ENCODE data around the gene WBP4.

WBP4 gene

DNA sequence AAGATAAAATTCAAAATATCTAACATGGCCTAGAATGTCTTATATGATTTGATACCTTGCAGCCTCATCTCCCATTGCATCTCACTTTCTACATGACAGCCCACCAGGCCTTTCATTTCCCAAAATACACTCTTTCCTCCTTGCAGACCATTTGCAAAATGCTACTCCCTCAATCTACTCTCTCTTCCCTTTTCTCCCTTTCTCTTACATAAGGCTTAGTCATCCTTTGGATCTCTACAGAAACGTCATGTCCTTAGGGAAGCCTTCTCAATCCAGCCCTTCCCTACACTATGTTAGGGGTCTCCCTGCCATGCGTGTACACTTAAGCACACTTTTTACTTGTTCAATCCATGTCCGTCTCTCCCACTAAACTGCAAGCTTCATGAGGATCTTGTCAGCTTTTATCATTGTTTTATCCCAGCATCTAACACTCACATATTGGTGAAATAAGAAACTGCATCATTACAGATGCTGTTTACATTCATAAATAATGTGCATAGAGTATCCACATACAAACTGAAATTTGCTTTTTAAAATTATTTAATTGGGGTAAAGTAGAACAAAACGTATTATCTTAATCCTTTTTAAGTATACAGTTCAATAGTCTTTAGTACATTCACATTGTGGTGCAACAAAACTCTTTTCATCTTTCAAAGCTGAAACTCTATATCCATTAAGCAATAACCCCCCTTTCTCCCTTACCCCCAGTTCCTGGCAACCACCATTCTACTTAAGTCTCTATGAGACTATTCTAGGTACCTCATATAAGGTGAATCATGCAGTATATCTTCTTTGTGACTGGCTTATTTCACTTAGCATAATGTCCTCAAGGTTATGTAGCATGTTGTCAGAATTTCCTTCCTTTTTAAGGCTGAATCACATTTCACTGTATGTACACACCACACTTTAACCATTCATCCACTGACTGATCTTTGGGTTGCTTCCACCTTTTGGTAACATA, 11.5 kb upstream of the WBP4 start:
- DNase-seq, result no peak

DNA sequence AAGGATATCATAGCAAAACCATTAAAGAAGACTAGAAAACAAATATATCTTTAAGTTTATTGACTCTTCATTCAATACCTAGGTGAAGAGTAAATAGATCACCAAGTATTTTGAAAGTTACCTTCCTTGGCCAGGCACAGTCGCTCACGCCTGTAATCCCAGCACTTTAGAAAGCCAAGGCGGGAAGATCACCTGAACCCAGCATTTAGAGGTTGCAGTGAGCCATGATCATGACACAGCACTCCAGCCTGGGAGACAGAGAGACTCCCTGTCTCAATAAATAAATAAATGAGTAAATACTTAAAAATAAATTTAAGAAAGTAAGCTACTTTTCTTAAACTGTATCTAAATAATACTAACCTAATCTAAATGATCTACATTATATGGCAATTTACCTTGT, 8.9 kb upstream of the WBP4 start:
- no peak for DNase-seq

DNA sequence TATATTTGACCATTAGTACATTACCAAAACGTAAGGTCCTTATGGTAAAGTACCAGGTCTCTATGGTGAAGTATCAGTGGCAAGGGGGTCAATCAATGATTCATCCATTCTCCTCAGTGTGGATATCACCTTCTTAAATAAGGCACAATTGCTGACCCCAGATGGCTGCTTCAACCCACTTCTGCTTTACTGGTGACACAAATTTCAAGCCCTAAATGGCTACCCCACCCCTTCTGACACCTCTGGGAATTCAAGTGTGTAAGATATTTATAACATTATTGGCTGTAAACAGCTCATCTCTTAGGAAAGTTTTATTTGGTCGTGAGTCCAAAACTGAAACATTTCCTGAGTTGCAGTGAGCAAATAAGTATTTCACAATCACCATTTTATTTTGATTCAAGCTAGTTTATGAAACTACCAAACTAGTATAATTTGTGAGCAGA, 7.9 kb upstream of the WBP4 start:
- DNase-seq, result no peak

DNA sequence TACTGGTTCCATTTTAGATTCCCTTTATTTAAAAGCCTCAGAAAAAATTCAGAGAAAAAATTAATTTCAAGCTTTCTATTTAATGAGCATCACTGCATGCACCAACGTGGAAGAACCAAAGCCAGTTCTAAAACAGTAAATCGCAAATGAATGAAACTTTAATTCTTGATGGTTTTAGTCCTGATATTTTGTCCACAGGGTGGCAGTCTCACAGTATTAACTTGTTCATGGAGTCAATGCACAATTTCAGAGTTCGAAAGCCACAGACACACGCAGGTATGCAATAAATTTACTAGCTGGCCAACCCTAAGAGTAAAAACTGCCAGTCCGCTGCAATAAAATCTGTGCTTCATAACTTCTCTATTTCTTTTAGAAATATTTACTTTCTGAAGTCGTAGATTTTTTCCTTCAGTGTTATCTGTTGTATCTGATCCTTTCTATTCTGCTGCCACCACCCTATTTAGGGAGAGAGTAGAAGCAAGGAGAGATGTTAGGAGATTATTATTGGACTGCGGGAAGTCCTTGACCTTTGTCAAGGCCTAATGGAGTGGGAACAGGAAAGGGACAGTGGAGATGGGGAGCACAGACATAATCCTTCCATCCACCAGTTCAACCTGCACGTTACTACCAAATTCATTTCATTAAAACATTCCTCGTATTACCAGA, 7.0 kb upstream of the WBP4 start:
- peak in 1 of 2 experiments; percentile 50 for DNase-seq

DNA sequence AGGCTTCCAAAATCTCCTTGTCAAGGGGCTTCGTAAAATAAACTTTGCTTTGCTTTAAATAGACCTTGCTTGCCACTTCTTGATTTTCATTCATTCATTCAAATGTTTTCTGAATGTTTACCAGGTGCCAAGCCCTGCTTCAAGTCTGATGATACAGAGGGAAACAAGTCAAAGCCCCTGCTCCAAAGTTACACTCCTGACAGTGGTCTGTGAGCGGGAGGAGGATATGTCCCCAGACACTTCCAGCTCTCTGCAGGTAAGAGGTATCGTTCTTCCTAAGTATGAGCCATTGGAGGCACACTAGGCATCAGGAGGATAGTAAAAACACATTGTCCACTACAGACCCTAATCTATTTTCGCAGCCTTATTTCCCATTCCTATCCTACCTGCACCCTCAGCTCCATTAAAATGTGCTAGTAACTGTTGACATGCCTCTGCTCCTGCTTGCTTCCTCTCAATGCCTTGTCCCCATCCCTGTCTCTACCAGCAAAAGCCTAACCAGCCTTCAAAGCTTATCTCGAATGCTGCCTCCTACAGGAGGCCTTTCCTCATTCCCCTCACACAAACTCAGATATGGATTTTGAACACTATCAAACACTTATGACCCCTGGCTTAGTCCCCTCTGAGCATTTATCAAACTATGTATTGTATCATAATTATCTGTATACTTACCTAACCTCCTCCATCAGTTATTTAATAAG, 6.2 kb upstream of the WBP4 start:
- DNase-seq, result peak in 1 of 2 experiments; percentile 5

DNA sequence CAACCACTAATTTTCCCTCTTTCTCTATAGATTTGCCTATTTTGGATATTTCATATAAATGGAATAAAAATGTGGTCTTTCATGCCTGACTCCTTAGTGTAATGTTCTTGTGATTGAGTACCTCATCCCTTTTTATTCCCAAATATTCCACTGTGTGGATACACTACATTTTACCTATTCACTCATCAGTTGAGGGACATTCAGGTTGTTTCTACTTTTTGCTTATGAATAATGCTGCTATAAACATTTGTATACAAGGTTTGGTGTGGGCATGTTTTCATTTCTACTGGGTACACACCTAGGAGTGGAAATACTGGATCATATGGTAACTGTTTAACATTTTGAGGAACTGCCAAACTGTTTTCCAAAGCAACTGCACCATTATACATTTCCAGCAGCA, 5.1 kb upstream of the WBP4 start:
- no peak for DNase-seq

DNA sequence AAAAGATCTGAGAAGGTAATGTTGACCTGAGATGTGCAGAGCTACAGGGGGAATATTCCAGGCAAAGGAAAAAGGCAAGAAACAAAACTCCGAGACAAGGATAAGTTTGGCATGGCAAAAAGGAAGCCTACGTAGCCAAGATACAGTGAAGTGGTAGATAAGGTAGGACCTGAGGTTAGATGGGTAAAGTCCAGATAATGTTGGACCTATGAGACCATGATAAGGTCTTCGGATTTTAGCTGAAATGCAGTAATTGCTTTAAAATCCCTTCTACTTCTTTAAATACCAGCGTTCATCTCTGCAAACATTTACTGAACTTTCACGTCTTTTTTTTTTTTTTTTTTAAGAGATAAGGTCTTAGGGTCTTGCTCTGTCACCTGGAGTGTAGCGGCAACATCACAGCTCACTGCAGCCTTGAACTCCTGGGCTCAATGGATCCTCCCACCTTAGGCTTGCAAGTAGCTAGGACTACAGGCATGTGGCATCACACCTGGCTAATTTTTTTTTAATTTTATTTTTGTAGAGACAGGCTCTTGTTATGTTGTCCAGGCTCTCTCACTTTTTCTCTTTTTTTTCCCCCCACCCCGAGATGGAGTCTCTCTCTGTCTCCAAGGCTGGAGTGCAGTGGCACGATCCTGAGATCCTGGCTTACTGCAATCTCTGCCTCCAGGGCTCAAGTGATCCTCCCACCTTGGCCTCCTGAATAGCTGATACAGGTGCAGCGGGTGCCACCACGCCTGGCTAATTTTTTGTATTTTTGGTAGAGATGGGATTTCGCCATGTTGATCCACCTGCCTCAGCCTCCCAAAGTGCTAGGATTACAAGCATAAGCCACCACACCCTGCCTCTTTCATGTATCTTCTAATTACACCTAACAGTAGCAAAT, 4.2 kb upstream of the WBP4 start:
- no peak for DNase-seq

DNA sequence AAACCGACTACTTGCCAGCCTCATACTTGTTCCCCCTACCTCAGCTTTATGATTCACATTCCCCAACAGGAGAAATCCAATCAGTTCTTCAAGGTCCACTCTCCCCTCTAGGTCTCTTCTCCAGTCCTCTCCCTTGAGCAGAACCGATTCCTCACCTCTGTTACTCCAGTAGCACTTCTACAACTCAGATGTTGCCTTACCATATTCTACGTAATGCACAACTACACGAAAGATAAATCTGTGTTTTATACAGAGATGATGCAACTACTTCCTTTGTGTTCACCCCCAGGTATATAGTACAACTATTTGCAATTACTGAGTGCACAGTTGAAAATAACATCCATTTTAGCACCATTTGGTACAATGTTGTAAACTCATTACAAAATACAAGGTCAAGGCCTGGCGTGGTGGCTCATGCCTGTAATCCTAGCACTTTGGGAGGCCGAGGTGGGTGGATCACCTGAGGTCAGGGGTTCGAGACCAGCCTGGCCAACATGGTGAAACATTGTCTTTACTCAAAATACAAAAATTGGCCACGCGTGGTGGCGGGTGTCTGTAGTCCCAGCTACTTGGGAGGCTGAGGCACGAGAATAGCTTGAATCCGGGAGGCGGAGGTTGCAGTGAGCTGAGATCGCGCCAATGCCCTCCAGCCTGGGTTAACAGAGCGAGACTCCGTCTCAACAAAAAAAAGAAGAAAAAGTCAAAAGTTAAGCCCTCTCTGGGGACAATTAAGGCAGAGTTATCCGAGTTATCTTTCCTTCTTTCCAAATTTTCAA, 2.8 kb upstream of the WBP4 start:
- no peak for DNase-seq

DNA sequence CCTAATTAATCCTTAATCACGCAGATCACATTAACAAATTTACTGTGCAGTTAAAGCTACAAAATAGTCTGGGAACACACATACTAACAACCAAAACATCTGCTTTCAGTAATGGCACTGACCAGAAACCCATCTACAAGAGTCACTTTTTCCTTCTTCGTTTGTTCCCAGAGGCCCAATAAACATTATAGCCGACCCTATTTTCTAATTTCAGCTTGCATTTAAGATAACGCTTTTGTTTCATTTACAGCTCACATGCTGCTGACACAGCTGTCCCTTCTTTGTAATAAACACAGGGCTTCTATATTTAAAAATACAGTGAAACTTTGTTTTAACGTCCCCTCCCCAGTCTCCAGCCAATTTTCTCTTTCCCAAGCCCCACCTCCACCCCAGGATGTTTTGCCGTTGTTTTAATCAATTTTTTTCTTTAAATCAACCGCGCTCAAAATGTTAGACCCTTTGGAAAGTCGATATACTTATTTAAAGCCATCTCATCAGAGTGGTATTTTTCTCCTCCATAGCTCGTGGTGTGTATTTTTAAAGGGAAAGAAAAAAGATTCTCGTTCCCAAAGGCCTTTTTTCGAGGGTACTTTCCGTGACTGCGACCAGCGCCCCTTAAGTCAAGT, 1.7 kb upstream of the WBP4 start:
- no peak for DNase-seq

DNA sequence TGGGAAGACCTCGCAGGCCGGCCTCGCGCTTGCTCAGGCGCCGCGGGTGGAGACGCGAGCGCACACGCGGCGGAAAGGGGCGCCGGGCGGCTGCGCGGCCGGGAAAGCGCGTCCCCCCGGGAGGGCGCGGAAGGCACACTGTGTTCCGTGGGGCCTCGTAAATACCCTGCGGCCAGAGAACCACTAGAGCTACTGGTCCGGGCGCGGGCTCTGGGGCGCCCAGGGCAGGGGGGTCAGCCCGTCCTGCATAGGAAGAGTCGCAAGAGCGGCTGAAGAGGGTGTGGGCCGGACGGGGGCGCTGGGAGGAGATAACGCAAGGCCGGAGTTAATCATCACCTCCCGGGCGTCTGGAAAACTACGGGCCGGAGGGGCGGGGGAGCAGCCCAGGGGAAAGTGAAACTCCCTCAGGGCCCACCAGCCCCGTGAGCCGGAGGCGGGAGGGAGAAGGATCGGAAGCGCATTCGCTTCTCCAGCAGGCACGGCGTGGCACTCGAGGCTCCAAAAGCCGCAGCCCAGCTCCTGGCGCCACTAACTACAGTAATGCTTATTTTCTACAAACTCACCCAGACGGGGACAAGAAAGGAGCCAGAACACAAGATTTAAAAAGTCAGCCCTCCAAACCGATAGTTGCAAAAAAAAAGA, 1.1 kb upstream of the WBP4 start:
- peak; percentile 81 to 89 for DNase-seq

DNA sequence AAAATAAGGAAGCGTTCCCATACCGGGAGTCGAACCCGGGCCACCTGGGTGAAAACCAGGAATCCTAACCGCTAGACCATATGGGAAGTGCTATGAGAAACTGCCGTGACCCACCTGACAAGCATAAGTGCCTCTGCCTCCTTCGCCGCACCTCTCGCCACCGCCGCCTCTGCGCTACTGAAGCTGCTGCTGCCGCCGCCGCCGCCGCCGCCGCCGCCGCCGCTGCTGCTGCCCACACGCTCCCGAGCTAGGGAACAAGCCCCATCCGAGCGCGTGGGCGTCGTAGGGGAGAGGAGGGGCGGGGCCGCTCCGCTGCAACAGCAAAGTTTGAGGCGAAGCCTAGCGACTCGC, 610 bp upstream of the WBP4 start:
- DNase-seq, result peak; percentile 70 to 82

DNA sequence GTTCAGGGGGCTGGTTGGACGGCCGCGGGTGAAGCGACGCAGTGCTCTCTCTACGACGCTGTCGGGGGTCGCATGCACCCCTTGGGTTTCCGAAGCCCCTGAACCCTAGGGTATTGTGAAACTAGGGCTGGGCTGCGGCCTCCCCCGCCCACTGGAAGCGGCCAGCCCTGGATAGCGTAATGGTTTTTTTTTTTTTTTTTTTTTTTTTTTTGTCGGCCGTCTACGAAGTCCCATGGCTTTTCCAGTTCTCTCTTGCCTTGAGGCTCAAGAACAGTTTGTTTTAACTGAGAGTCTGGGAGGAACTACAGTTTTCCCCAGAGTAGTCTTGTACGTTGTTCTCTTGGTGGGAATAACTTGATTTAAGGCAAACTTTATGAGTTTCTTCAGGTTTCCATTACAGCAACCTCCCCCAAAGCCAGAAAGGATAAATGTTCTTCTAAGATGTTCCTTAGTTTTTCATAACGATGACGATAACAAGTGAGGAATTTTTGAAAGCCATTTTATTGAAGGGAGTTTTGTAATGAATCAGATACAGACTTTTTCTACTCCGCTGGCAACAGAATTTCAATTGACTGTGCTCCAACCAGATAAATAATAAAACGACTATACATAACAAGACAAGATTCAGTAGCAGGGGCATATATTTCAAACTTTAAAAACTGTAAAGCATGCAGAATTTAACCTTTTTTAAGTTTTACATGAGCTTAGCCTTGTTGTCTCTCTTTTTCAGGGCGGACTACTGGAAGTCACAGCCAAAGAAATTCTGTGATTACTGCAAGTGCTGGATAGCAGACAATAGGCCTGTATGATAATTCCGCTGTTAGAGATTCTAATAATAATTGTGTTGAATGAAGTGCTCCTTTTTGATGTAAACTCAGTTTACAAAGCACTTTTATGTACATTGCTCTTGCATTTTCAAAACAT, 867 bp downstream of the WBP4 start:
- peak in 1 of 2 experiments; percentile 42 for DNase-seq

DNA sequence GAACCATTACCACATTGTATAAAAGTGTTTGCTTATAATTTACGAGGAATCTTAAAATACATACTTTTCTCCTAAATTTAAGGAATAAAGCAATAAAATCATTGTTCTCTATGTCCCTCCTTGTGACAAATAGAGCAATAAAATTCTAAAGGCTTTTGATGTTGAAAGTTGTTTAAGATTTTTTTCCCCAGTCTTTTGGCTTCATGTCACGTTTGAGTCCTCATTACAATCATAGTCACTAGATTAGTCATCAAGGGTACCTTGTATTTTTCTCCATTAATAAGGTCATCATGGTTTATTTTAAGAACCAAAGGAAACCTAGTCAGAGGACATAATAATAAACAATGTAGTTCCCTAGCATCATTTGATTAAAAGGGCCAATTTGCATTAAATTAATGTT, 3.2 kb downstream of the WBP4 start:
- DNase-seq, result no peak

DNA sequence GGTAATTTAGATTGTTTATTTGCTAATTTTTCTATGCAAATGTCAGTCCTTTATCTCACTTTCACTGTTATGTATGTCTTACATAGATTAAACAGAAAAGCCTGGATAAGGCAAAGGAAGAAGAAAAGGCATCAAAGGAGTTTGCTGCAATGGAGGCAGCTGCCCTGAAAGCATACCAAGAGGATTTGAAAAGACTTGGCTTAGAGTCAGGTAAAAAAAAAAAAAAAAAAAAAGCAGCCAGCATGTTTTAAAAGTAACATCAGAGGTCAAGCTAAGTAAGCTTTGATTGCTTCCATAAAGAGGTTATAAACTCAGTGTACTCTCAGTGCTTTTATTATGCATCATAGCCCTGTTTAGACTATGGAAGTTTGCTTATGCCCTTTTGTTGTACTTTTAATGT, 3.8 kb downstream of the WBP4 start:
- DNase-seq, result no peak

DNA sequence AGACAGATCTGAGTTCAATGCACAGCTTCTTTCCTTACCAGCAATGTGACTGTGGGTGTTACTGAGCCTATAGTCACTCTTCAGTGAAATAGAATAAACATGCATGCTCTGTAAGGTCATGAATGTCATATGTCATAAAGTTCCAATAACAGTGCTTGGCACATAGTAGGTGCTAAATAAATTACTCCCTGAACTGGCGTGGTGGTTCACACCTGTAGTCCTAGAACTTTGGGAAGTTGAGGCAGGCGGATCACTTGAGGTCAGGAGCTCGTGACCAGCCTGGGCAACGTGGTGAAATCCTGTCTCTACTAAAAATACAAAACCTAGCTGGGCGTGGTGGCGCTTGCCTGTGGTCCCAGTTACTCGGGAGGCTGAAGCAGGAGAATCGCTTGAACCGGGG, 13.2 kb downstream of the WBP4 start:
- no peak for DNase-seq

DNA sequence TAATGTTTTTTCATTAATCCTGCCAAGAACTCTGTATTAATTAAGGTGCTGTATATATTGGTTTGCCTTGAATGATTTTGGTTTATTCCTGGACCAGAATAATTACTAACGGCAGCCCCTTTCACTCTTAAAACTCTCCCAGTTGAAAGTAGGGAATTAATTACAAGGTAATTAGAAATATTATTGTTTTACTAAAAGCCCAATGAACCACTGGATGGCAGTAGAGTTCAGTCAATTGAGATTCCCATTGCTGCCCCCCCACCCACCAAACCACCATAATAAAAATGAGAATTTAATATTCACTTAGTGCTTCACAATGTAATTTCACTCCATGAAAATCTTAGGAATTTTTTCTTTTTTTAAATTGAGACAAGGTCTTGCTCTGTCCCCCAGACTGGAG, 13.7 kb downstream of the WBP4 start:
- DNase-seq, result peak in 1 of 2 experiments; percentile 24

DNA sequence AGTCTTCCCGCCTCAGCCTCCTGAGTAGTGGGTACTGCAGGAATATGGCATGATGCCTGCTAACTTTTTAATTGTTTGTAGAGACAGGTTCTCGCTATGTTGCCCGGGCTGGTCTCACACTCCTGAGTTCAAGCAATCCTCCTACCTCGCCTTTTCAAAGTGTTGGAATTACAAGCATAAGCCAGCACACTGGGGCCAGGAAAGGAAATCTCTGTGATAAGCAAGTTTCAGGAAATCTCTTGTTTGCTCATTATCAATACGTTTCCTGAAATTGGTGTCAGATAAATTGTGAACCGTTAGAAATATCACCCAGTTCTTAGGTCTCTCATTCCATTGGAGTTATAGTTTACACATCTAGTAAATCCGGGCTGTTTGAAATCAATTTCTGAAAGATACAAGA, 14.2 kb downstream of the WBP4 start:
- no peak for DNase-seq

DNA sequence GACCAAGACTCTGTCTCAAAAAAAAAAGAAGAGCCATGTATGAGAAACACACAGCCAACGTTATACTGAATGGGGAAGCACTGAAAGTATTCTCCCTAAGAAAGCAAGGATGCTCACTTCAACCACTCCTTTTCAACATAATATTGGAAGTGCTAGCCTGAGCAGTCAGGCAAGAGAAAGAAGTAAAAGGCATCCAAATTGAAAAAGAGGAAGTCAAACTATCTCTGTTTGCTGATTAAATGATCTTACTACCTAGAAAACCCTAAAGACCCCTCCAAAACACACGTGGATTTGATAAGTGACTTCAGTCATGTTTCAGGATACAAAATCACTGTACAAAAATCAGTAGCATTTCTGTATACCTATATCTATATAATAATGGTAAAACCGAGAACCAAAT, 16.2 kb downstream of the WBP4 start:
- DNase-seq, result no peak

DNA sequence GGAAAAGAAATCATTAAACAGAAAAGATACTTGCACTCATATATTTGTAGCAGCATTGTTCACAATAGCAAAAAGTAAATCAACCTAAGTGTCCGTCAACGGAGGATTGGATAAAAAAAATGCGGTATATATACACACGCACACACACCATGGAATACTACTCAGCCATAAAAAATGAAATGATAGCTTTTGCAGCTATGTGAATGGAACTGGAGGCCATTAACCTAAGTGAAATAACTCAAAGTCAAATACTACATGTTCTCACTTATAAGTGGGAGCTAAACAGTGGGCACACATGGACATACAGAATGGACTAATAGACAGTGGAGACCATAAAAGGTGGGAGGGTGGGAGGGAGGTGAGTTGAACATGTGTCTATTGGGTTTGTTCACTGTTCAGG, 18.4 kb downstream of the WBP4 start:
- DNase-seq, result no peak
